Stimulated activated CD4-positive, alpha-beta T cell treated with anti-CD3 and anti-CD28 coated beads, TNF-alpha, amount 100 ng/mL, for 24 hours (primary cell): ENCODE data around the gene RSPH10B.
"Not testable (repeated sequence)": the region's sequence is repeated elsewhere in the genome, so short reads cannot be mapped to it uniquely, and the experiment has no call there.

Experiments
- DNase-seq, 3 experiments: peaks; one replicate each; pipeline ENCODE4 v3.0.0-alpha.2; 2020; ENCODE audit warnings: low read depth in 3 of 3

RSPH10B gene

DNA sequence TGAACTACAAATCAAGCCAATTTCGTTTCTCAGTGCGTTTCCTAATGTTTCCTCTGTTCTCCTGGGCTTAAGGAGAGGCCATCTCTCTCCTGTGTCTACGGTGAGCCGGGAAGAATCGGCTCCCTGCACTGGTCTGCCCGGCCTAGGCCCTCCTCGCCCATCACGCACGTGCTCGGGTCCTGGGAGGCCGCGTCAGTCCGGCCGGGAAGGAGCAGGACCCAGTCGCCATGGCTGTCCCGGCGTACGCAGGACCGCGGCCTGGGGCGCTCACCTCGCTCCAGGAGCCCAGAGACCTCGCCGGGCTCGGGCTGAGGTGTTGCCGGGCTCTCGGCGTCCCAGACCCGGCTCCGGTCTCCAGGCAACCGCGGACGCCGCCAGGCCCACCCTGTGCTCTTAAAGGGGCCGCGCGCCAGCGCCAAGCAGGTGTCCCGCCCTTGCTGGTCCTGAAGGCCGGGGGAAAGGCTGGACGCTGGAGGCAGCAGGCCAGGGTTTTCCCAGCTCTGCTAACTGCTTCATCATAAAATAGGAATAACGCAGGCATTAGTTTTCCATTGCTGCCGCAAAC lies at the start of gene RSPH10B:
Gene RSPH10B, minus strand, starts transcription at position 343 of the 565 bp plus-strand sequence. CDS start 3,573 bp downstream, outside the sequence.
- DNase-seq: not testable (repeated sequence)

DNA sequence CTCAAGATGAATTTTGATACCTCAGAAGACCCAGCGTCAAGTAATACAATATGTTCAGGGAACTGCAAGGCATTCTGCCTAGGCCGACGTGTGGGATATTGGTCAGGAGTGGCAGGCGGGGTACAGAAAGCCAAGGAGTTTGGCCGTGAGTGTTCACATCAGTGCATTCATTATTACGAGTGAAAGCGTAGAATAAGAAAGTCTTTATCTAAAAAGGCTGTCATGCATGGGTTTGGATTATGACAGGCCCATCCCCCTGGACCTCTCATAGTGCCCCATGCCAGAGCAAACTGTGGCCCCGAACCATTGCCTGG lies 46.1 kb upstream of the RSPH10B start:
- no peak for DNase-seq

DNA sequence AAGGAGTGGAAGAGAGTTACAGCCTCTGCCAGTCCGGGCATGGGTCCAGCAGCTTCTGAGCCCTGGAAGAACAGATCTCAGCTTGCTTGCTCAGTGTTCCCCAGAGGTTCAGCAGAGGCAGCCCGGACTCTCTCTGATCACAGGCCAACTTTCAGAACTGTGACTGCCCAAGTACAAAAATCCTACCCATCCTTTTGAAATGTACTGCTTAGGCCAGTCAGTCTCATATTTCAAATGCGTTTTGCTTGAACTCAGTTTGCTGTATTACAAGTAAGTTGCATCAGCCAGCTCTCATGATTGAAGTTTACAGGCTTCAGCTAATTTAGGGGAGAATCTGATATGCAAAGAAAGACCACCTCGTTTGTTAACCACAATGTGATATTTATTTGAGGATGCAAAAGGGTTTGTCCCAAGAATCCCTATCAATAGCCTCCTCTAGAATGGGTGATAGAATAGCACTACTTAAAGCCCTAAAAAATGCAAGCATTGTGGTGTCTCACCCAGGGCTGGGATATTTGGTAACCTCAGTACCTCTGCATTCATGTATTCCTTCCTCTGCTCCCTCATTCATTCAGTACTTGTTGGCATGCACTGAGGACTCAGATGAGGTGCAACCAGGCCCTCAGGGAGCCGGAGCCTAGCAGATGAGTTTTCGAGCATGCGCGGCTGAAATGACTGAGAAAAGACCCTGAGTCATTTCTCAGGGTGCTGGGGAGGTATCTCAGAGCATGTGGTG lies 45.6 kb upstream of the RSPH10B start:
- DNase-seq: no peak

DNA sequence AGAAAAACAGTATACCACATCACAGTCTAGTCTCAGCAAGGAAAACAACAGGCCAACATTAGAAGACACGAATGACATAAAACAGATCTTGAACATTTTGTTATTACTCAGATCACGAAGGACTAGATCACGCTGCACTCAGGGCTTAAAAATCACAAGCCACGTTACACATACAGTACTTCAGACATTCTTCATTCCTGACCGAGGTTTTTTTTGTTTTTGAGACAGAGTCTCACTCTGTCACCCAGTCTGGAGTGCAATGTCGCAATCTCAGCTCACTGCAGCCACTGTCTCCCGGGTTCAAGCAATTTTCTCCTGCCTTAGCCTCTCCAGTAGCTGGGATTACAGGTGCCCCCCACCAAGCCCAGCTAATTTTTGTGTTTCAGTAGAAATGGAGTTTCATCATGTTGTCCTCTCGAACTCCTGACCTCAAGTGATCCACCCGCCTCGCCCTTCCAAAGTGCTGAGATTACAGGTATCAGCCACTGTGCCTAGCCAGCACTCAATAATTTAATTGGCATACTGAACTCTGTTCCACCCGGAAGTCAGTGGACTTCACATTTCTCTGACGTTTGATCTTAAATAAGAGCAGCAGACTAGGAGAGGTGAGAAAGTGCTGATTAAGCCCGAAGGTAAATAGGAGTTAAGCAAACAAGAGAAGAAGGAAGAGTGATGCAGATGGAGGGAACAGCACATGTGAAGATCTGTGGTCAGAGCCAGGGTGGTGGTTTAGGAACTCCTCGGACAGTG lies 42.0 kb upstream of the RSPH10B start:
- no peak for DNase-seq

DNA sequence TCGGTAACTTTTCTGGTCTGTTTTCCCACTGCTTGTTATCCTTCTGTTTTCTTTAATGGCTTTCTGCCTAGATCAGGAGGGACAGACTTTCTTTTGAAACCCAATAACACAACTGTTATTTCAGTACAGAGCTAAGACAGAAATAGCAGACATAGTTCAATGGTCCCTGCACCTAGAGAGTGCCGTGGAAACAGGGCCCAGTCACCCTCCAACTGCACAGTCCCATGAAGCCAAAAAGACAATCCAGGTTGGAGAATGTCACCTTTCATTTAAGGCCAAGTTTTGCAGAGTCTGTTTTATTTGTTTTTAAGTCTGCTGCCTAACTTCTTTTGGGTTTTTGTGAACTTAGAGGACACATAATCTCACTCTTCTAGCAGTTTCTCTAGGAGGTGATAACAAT lies 41.1 kb upstream of the RSPH10B start:
- no peak for DNase-seq

DNA sequence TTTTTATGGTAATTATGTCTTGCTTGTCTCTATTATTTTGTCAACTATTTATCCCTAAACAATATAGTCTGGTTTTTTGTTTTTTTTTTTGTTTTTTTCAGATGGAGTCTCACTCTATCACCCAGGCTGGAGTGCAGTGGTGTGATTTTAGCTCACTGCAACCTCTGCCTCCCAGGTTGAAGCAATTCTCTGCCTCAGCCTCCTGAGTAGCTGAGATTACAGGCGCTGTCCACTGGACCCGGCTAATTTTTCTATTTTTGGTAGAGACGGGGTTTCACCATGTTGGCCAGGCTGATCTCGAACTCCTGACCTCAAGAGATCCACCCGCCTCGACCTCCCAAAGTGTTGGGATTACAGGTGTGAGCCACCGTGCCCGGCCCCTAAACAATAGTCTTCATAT lies 39.9 kb upstream of the RSPH10B start:
- DNase-seq: not testable (repeated sequence)

DNA sequence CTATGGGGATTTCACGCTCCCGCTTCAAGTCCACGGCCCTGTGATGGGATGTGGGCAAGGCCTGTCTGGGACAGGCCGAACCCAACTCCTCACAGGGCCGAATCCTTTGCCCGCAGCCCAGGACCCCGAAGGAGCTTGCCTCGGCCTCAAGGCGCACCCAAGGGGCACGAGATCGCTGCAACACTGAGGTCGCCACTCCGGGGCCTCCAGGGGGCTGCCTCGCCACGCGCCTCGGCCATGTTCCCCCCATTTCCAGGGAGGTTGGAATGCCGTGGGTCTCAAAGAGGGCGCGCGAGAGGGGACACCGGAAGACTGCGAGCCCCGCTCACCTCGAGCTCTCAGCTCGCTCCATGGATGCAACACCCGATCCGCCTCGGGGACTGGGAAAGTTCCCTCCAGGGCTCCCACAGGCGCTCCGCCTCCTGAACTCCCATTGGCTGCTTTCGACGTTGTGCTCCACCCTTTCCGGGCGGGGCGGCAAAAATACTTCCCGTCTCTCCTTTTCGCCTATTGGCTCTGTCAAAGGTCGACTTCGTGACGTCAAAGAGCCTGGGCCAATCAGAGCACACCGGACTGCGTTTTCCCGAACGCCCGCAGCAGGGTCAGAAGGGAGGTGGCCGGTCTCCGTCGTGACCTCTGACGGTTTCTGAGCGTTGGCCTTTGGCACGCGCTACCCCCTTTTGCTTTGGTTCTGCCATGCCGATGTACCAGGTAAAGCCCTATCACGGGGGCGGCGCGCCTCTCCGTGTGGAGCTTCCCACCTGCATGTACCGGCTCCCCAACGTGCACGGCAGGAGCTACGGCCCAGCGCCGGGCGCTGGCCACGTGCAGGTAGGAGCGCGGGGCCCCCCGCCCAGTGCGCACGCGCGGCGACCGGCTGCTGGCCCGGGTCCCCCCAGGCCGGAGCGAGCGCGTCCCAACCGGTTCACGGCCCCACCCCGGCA lies 38.5 kb upstream of the RSPH10B start, which contains the start of the genes AIMP2 and PMS2:
Gene AIMP2, plus strand, starts transcription at position 605 of the 944 bp plus-strand sequence. Its CDS starts 92 bp downstream, at position 697.
Gene PMS2, minus strand, starts transcription at position 382 of the 944 bp plus-strand sequence. Its CDS starts 30 bp downstream, at position 352.
- DNase-seq: peak; percentile 92 to 98 (median 98)

DNA sequence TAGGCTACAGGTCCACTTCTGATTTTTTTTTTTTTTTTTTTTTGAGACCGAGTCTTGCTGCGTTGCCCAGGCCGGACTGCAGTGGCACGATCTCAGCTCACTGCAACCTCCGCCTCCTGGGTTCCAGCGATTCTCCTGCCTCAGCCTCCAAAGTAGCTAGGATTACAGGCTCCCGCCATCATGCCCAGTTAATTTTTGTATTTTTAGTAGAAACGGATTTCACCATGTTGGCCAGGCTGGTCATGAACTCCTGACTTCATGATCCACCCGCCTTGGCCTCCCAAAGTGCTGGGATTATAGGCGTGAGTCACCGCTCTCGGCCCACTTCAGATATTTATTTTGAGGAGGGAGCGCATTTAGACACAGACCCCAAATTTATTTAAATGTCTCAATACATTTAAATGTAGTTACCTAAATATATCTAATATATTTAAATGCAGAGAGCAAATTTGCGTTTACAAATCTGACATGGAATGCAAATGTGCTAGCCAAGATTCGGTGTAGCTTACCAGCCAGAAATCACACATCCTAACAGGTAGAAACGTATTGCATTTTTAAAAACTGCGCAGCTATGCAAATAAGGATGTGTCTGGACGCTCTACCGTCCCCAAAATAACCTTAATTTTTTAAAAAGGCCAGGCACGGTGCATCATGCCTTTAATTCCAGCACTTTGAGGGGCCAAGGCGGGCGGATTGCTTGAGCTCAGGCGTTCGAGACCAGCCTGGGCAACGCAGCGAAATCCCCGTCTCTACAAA lies 37.5 kb upstream of the RSPH10B start:
- not testable (repeated sequence) for DNase-seq

DNA sequence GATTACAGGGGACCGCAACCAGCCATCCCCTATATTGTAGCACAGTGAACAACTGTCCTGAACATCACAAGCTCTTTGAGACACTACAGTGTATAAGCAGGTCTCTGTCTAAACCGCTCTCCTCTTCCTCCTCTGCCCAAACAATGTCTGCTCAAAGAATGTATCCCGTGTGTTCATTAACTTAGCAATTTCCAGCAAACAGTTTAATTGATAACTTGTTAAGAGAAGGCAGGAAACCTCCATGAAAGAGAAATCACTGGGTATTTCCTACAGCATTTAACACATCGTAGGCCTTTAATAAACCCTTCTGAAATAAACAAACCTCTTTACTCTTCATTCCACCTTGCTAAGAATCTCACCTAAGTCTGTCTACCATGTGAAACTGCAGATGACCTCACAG lies 36.9 kb upstream of the RSPH10B start:
- DNase-seq: no peak

DNA sequence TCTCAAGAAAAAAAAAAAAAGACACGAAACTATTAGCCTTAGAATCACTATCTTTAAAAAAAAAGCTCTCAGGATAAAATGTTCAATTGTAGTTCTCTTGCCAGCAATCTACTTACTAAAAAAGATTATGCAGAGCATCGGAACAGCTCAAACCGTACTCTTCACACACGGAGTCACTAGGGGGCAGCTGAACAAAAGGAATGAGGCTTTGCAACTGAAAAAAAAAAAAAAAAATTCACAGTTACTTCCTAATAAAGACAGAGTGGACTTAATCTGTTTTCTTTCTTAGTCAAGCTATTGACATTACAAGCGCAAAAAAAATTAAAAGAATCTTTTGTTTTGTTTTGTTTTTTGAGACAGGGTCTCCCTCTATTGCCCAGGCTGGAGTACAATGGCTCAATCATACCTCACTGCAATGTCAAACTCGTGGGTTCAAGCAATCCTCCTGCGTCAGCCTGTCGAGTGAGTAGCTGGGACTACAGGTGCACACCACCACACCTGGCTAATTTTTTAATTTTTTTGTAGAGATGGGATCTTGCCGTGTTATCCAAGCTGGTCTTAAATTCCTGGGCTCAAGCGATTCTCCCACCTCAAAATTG lies 26.8 kb upstream of the RSPH10B start:
- DNase-seq: no peak

DNA sequence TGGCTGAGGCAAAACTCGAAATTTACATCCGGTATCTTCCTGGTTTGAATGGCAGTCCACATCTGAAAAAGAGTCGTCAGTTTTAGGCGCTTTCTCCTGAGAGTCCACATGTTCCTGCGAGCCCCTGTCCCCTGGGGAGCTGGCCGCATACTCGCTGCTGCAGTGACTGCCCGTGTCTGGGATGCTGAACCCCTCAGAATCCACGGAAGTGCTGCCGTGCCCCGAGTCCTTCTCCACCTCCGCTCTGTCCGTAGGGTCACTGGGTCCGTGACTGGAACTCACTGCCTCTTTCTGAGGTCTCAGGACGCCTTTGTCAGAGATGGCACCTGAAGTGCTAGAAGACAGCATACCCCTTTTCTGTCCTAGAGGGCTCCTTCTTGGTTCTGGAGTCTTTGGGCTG lies 16.6 kb upstream of the RSPH10B start:
- not testable (repeated sequence) for DNase-seq

DNA sequence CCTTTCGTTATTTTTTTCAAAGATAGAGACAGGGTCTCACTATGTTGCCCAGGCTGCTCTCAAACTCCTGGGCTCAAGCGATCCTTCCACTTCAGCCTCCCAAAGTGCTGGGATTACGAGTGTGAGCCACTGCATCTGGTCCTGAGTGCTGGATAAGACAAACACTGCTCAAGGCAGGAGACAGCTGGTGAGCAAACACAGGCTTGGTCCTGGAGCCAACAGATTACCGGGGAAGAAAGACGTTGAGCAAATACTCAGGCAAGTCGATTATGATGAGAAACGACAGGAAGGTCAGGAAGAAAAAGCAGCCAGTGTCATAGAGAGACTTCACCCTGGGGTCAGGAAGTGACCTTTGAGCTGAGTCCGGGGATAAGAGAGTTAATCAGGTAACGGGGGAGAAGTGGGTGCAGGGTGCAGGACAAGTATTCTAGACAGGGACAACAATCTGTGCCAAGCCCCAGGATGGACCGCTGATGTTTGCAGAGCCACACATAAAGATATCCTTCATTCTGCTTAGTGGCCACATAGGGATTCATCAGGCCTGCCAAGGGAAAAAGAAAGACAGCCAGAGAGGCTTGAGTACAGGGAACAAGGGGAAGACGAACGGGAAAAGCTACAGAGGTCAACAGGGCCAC lies 9.3 kb upstream of the RSPH10B start:
- DNase-seq: not testable (repeated sequence)

DNA sequence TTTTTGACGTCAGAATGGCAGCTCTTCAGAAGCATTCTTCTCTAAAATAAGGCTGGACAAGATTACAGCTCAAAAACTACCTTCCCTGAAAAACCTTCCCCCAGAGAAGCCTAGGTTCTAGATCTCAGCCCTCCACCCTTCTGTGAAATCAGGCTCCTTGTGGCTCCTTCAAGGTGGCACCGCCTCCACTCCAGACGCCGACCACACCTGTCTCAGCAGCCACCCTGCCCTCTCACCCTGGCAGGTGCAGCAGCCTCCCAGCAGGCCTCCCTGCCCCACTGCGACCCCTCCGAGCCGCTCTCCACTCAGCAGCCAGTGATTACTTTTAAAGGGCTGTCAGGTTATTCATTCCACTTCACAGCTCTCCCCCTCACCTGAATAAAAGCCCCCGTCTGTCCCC lies 3.1 kb upstream of the RSPH10B start:
- DNase-seq: not testable (repeated sequence)

DNA sequence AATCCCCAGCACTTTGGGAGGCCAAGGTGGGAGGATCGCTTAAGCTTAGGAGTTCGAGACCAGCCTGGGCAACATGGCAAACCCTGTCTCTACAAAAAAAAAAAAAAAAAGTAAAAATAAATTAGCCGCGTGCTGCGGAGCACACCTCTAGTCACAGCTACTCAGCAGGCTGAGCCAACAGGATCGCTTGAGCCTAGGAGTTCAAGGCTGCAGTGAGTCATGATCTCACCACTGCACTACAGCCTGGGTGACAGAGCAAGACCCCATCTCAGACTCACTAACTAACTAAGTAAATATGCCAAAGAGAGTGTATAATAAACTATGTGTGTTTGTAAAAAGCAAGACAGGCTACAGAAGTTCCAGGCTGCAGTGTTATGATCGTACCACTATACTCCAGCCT lies 6.7 kb downstream of the RSPH10B start:
- not testable (repeated sequence) for DNase-seq

DNA sequence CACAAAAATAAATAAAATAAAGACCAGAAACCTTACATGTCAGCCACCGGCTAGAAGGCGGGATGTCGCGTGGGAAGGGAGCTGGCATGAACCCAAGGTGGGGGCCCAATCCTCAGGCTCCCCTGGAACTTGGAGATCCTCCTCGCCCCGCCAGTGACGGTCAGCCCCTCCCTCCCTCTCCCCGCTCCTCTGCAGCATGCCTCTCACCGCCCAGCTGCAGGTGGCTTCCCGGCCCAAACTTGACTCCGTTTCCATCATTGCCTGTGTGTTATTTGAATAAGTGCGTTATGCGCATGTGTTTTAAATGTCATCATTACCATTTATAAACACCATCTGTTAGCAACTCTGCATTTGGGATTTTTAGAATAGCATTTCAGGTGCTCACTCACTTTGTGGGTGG lies 7.3 kb downstream of the RSPH10B start:
- DNase-seq: not testable (repeated sequence)

DNA sequence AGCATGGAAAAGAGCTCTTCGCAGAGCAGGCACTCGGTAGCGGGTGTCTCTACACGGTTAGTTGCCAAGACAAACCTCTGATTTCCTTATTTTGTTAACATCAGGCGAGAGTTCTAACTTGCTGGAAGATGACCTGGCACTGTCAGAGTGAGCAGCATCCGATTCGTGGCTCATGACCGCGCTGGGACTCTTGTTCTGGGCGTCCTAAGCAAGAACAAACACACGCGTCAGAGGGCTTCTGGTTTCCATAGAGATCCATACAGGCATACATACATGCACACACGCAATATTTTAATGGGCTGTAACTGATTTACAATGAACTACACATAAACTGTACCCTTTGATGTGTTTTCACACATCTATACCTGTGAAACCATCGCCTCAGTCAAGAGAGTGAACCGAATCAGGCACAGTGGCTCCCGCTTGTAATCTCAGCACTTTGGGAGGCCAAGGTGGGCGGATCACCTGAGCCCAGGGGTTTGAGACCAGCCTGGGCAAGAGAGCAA lies 35.5 kb downstream of the RSPH10B start:
- DNase-seq: not testable (repeated sequence)

DNA sequence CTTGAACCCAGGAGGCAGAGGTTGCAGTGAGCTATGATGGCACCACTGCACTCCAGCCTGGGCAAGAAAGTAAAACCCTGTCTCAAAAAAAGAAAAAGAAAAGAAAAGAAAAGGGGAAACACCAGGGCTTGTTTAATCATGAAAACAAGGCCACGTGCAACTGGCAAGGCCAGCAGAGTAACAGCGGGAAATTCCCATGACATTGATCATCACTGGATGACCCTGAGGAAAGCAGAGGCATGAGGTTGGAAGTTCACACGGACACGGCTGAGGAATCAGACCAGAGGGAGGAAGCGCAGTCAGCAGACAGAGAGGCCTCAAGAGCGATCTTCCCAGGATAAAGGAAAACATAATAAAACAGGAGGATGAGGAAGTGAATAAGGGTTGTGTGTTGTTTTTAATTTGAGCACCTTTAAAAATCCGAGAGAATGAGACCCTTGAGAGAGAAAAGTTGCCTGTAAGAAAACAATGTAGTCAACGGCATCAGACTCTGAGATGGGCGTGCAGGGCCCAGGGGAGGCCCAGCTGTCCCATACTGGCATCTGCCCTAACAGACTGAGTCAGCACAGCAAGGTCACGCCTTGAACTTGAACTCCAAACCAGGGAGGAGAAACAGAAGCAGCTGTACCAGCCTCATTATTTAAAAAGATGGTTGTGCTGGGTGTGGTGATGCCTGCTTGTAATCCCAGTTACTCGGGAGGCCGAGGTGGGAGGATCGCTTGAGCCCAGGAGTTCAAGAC lies 38.4 kb downstream of the RSPH10B start:
- not testable (repeated sequence) for DNase-seq

DNA sequence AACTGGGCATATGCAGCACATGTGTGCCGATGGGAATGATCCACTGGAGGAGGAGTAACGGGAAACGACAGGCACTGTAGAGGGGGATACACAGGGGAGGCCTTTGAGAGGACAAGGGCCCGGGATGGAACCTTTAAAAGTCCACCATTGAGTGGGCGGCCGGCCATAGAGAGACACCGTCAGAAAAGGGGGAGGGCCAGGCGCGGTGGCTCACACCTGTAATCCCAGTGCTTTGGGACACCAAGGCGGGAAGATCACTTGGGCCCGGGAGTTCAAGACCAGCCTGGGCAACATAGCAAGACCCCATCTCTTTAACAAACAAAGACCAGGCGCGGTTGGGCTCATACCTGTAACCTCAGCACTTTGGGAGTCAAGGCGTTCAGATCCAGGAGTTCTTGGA lies 39.2 kb downstream of the RSPH10B start:
- not testable (repeated sequence) for DNase-seq

DNA sequence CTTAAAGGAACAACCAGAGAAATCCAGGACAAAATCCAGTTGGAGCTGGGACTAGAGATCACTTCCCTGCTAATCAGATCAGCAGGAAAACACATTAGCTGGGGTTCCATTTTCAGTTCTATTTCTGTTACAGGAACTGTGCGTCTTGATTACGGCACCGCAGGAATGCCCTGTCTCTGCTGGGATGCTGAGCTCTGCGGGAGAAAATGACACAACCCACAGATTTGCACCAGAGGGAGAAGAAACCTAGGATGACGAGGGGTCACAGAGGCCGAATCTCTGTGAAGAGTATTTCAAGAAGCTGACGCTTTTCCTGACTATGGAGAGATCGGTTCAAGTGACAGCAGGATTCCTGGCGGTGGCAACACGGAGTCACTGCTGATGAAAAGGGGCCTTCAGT lies 40.2 kb downstream of the RSPH10B start:
- DNase-seq: not testable (repeated sequence)
